Upper lobe of left lung (tissue), 6 donors: ENCODE data around the gene CT83. TPM values are rescaled to one million over a fixed set of nuclear protein-coding genes. Genes with fewer than 3 reads are reported as not detected.

Source experiments
- ATAC-seq, 2 donors: fragments of 200-7000 bp; cut with Tn5 transposase; one replicate each; pipeline ENCODE4 v1.9.1; 2022; ENCODE audit warnings: mild to moderate bottlenecking in 2 of 2, moderate library complexity in 2 of 2; ENCODE audit not compliant: low FRiP score in 2 of 2
- DNase-seq, 2 donors: peaks; one replicate each; pipeline ENCODE4 v3.0.0-alpha.2; 2019 to 2020
- H3K27ac ChIP-seq, 4 donors: fragments of 200-600 bp; sonication (generic); one replicate each; pipeline ENCODE4 v1.5.1; 2016 to 2019
- H3K27me3 ChIP-seq, 4 donors: fragments of 200-600 bp; sonication (generic); one replicate each; pipeline ENCODE4 v1.5.1; 2017 to 2019
- H3K36me3 ChIP-seq, 4 donors: fragments of 200-600 bp; sonication (generic); one replicate each; pipeline ENCODE4 v1.5.1; 2016 to 2019
- H3K4me1 ChIP-seq, 4 donors: fragments of 200-600 bp; sonication (generic); one replicate each; pipeline ENCODE4 v1.5.1; 2018 to 2019
- H3K4me3 ChIP-seq, 4 donors: fragments of 200-600 bp; sonication (generic); one replicate each; pipeline ENCODE4 v1.5.1; 2017 to 2019; ENCODE audit warnings: mild to moderate bottlenecking in 2 of 4, moderate library complexity in 1 of 4
- H3K9me3 ChIP-seq, 4 donors: fragments of 200-600 bp; sonication (generic); one replicate each; pipeline ENCODE4 v1.5.1; 2018 to 2019
- CTCF ChIP-seq, 6 experiments: fragments of 450-650 bp in 4 of 6; fragments of 200-600 bp in 2 of 6; sonication (generic) in 2 of 6; IDR thresholded peaks; one replicate each; pipeline ENCODE4 v1.5.1; 2016 to 2019; ENCODE audit warnings: antibody characterized with exemption in 6 of 6
- EP300 ChIP-seq, 4 donors: sonication (generic); formaldehyde crosslinking; IDR thresholded peaks; one replicate each; pipeline ENCODE4 v1.5.1; 2017; ENCODE audit warnings: antibody characterized with exemption in 4 of 4, control low read depth in 2 of 4
- POLR2A ChIP-seq, 4 donors: fragments of 450-650 bp; IDR thresholded peaks; one replicate each; pipeline ENCODE4 v1.5.1; 2016 to 2017; ENCODE audit warnings: antibody characterized with exemption in 4 of 4, mild to moderate bottlenecking in 2 of 4
- POLR2AphosphoS5 ChIP-seq, 2 donors: sonication (generic); formaldehyde crosslinking; IDR thresholded peaks; one replicate each; pipeline ENCODE4 v1.5.1; 2017; ENCODE audit warnings: antibody characterized with exemption in 2 of 2
- WGBS, 2 donors: methylation state at CpG; one replicate each; pipeline ENCODE4 v1.1.5; 2017 to 2018; 5-methylcytosine and 5-hydroxymethylcytosine counted together
- total RNA-seq, 6 donors: library from RNA; depleted of rRNA in 4 of 6; stranded (reverse); fragments of >200 nt in 4 of 6; gene quantifications; one replicate each; pipeline versions ENCODE4 v1.1.0 to v1.2.1, GENCODE V29; 2016 to 2021
- donor health status: DM: no; HTN: no; CAD: no; lungs with moderate emphysema.
- donor health status: DM: no; HTN: yes; CAD: no; lungs with severe emphysema.

CT83 gene
- not detected for total RNA-seq

GRCh38 chrX:116462822-116463221 is at the start of gene CT83:
Gene CT83 (minus strand): TSS chrX:116462976. CDS start chrX:116462856, 120 bp downstream.
- no peak for ATAC-seq
- no peaks in the 10 kb centered on the region for H3K9me3 ChIP-seq
- H3K27ac ChIP-seq = no peak within 1 kb of the TSS
- no peaks in the 10 kb centered on the region for H3K27me3 ChIP-seq
- WGBS, 2 donors = 79 to 91% methylated on average over 18 of the region's 18 CpGs
- H3K4me1 ChIP-seq = no peaks in the 10 kb centered on the region
- DNase-seq = peak in 1 of 2 donors; percentile 9
- TF ChIP-seq CTCF (IDR thresholded peaks at IDR 0.05) = no peak
- no peaks in the 10 kb centered on the region for H3K36me3 ChIP-seq
- H3K4me3 ChIP-seq = no peak within 1 kb of the TSS

- TF ChIP-seq POLR2AphosphoS5 (IDR thresholded peaks at IDR 0.05) (no peak), POLR2A (IDR thresholded peaks at IDR 0.05) (no peak), EP300 (IDR thresholded peaks at IDR 0.05) (no peak), CTCF (IDR thresholded peaks at IDR 0.05) (no peak)
- H3K4me1 ChIP-seq = no peaks in the 10 kb centered on the region
- H3K36me3 ChIP-seq = no peaks in the 10 kb centered on the region
- H3K4me3 ChIP-seq = no peak overlapping the region
- H3K27ac ChIP-seq = no peak overlapping the region
- no peaks in the 10 kb centered on the region for H3K27me3 ChIP-seq
- no peak for ATAC-seq
- H3K9me3 ChIP-seq = no peaks in the 10 kb centered on the region
- peak in 1 of 2 donors; percentile 20 for DNase-seq
Measured at GRCh38 chrX:116499780-116500179, 37.0 kb upstream of the CT83 start.

GRCh38 chrX:116493271-116493670 is 30.5 kb upstream of the CT83 start:
- no peak overlapping the region for H3K27ac ChIP-seq
- no peak for DNase-seq
- no peaks in the 10 kb centered on the region for H3K27me3 ChIP-seq
- no peaks in the 10 kb centered on the region for H3K9me3 ChIP-seq
- no peaks in the 10 kb centered on the region for H3K4me1 ChIP-seq
- no peak for ATAC-seq
- no peak for TF ChIP-seq POLR2A (IDR thresholded peaks at IDR 0.05)
- no peak for TF ChIP-seq CTCF (IDR thresholded peaks at IDR 0.05)
- no peak for TF ChIP-seq POLR2AphosphoS5 (IDR thresholded peaks at IDR 0.05)
- TF ChIP-seq EP300 (IDR thresholded peaks at IDR 0.05) = no peak
- H3K4me3 ChIP-seq = no peak overlapping the region
- 71 to 77% methylated on average over 2 of the region's 2 CpGs for WGBS, 2 donors
- H3K36me3 ChIP-seq = no peaks in the 10 kb centered on the region

GRCh38 chrX:116490104-116490503 is 27.3 kb upstream of the CT83 start:
- no peak for TF ChIP-seq POLR2A (IDR thresholded peaks at IDR 0.05)
- no peak for TF ChIP-seq POLR2AphosphoS5 (IDR thresholded peaks at IDR 0.05)
- TF ChIP-seq EP300 (IDR thresholded peaks at IDR 0.05) = no peak
- no peak for TF ChIP-seq CTCF (IDR thresholded peaks at IDR 0.05)
- DNase-seq = no peak
- ATAC-seq = no peak

GRCh38 chrX:116480059-116480458 is 17.3 kb upstream of the CT83 start:
- no peaks in the 10 kb centered on the region for H3K27me3 ChIP-seq
- no peak for ATAC-seq
- no peak overlapping the region for H3K27ac ChIP-seq
- no peaks in the 10 kb centered on the region for H3K36me3 ChIP-seq
- no peak overlapping the region for H3K4me3 ChIP-seq
- no peaks in the 10 kb centered on the region for H3K9me3 ChIP-seq
- H3K4me1 ChIP-seq = no peaks in the 10 kb centered on the region
- TF ChIP-seq POLR2A (IDR thresholded peaks at IDR 0.05) (no peak), EP300 (IDR thresholded peaks at IDR 0.05) (no peak)
- DNase-seq = no peak
- 88 to 90% methylated on average over 2 of the region's 2 CpGs for WGBS, 2 donors

More at GRCh38 chrX:116490104-116490503, 27.3 kb upstream of the CT83 start:
- Histone ChIP-seq H3K27me3 (no peaks in the 10 kb centered on the region), H3K36me3 (no peaks in the 10 kb centered on the region), H3K9me3 (no peaks in the 10 kb centered on the region), H3K4me3 (no peak overlapping the region), H3K4me1 (no peaks in the 10 kb centered on the region), H3K27ac (no peak overlapping the region)
